ENCODE results near the gene MAP2K3.
"Not testable (repeated sequence)": the region's sequence is repeated elsewhere in the genome, so short reads cannot be mapped to it uniquely, and the experiment has no call there.

The MAP2K3 gene

DNA sequence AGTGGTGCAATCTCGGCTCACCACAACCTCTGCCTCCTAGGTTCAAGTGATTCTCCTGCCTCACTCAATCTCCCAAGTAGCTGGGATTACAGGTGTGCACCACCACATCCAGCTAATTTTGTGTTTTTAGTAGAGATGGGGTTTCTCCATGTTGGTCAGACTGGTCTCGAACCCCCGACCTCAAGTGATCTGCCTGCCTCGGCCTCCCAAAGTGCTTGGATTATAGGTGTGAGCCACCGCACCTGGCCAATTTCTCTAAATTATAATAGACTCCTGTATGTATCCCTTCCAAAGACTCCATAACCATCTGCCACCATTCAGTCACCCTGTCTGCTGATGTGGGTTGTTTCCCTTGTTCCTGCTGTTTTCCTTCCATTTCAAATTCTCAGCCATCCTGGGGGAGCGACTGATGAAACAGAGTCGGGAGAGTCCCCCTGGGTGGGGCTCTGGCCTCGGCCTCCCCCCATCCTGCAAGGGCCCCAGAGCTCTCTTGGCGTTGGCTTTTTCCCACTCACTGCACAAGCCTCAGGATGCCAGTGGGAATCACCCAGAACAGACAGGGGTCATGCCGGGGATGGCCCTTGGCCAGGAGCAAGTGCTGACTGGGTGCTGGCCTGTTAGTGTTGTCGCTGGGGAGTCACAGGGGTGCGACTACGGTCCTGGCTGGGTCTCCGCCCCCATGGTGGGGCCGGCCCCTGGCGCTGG lies 25.7 kb downstream of the MAP2K3 start:
- DNase-seq (ENCODE audit: low read depth, low spot score): not testable (repeated sequence)

DNA sequence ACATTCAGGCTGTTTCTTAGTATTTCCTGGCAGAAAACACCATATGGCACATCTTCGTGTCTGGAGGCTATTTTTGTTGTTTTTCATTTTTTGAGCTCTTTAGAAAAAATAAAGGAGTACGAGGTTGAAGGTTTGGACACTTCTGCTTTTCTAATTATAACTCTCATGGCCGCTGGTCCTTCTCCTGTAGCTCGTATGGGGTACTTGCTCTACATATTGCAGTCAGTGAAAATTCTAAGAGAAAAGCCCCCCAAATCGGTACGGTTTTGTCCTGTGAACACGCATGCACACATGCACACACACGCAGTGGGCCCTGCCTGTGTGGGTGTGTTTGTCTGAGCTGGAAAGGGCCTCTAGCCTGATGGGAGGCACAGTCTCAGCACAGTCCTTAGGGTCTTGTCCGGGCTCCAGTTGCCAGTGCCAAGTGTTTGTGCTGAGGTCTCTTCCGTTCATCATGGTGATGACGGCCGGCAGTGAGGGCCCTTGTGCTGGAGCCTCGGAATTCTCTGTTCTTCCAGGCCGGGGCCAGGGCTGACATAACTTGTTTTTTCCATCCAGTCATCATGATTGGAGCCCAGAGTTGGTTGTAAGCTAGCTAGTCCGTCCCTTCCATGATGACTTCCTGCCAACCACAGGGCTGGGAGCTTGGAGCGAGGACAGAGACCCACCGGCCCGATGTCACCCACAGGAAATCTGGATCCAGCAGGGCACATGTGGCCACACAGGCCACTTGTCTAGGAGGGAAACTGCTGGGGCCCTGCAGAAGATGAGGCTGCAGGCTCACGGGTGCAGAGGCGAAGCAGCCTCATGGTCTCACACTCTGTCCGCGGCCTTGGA lies 26.5 kb downstream of the MAP2K3 start:
- not testable (repeated sequence) for DNase-seq (ENCODE audit: low read depth, low spot score)

DNA sequence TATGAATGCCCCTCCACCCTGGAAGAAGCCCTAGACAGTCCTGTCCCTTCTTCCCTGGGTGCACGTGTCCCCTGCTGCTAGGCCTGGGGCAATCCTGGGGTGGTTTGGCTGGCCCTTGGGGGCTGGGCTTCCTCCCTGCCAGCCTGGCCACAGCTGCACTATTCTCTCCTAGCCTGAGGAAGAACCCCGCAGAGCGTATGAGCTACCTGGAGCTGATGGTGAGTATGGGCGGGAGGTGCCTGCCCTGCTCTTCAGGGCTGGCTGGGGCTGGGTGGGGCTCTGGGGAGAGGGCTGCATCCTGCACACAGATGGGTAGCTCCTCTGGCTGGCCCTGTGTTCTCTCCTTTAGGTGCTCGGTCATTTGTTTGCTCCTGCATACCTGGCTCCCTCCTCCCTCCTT lies 28.8 kb downstream of the MAP2K3 start:
- no peak for DNase-seq (ENCODE audit: low read depth, low spot score)

GRCh38 chr17:21313761-21314160 lies 29.2 kb downstream of the MAP2K3 start:
- DNase-seq (ENCODE audit: low read depth, low spot score): not testable (repeated sequence)

DNA sequence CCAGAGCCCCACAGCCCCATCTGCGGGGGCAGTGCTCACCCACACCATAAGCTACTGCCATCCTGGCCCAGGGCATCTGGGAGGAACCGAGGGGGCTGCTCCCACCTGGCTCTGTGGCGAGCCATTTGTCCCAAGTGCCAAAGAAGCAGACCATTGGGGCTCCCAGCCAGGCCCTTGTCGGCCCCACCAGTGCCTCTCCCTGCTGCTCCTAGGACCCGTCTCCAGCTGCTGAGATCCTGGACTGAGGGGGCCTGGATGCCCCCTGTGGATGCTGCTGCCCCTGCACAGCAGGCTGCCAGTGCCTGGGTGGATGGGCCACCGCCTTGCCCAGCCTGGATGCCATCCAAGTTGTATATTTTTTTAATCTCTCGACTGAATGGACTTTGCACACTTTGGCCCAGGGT lies 29.8 kb downstream of the MAP2K3 start:
- DNase-seq (ENCODE audit: low read depth, low spot score): not testable (repeated sequence)

- not testable (repeated sequence) for DNase-seq (ENCODE audit: low read depth, low spot score)
Observed at GRCh38 chr17:21314701-21315111, 30.2 kb downstream of the MAP2K3 start.

GRCh38 chr17:21315246-21316000 lies 30.9 kb downstream of the MAP2K3 start:
- DNase-seq (ENCODE audit: low read depth, low spot score): not testable (repeated sequence)

DNA sequence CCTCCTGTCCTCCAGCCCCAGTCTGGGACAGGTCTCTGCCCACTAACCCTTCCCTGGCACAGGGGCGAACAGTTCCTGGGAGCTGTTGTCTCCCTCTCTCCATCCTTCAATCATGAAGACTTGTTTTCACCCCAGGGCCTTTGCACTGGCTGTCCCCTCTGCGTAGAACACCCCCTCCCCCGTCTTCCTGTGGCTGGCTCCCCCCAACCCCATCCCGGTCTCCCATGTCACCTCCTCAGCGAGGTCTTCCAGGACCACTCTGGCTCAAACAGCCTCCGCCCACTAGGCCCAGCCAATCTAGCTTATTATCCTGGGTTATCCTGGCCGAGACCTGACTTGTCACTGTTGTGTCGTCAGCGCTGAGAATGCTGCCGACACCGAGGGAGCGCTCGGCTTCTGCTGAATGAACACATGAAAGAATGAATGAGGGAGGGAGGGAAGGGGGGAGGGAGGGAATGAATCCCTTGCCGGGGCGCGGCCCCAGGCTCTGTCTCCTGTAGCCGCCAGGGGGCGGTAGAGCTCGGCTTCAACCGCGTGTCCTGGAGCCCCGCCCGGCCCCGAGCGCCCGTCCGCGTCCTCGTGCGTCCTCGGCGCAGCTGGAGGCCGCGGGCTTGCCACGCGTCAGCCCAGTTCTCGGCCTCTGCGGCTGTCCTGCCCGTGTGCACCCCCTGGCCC lies 31.8 kb downstream of the MAP2K3 start:
- not testable (repeated sequence) for DNase-seq (ENCODE audit: low read depth, low spot score)

GRCh38 chr17:21316887-21317500 lies 32.5 kb downstream of the MAP2K3 start:
- DNase-seq (ENCODE audit: low read depth, low spot score): not testable (repeated sequence)

DNA sequence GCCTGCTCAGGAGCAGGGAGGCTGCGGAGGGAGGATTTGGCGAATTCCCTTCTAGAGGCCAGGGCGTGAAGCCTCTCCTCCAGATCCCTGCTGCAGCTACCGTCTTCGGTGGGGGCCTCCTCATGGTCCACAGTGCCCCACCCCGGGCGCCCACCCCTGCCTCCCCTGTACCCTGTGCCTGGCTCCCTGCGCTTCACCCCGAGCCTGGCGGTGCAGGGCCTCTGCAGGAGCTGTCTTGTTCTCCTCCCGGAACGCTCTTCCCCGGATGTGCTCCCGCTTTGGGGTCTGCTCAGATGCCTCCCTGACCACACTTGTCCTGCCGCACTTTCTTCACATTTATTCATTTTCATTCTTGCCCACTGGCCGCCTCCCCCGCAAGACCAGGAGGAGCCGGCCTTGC lies 33.3 kb downstream of the MAP2K3 start:
- DNase-seq (ENCODE audit: low read depth, low spot score): not testable (repeated sequence)

- DNase-seq (ENCODE audit: low read depth, low spot score): no peak
Observed at GRCh38 chr17:21318439-21318838, 33.9 kb downstream of the MAP2K3 start.

DNA sequence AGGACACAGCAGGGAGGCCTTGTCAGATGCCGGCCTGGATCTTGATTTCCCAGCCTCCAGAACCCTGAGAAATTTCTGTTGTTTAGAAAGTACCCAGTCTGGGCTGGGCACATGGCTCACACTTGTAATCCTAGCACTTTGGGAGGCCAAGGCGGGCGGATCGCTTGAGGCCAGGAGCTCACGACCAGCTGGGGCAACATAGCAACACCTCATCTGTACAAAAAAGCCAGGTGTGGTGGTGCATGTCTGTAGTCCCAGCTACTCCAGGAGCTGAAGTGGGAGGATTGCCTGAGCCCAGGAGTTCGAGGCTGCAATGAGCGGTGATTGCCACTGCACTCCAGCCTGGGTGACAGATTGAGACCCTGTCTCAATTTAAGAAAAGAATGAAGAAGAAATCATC lies 34.3 kb downstream of the MAP2K3 start:
- DNase-seq (ENCODE audit: low read depth, low spot score): not testable (repeated sequence)

- not testable (repeated sequence) for DNase-seq (ENCODE audit: low read depth, low spot score)
Observed at GRCh38 chr17:21319256-21319655, 34.7 kb downstream of the MAP2K3 start.

DNA sequence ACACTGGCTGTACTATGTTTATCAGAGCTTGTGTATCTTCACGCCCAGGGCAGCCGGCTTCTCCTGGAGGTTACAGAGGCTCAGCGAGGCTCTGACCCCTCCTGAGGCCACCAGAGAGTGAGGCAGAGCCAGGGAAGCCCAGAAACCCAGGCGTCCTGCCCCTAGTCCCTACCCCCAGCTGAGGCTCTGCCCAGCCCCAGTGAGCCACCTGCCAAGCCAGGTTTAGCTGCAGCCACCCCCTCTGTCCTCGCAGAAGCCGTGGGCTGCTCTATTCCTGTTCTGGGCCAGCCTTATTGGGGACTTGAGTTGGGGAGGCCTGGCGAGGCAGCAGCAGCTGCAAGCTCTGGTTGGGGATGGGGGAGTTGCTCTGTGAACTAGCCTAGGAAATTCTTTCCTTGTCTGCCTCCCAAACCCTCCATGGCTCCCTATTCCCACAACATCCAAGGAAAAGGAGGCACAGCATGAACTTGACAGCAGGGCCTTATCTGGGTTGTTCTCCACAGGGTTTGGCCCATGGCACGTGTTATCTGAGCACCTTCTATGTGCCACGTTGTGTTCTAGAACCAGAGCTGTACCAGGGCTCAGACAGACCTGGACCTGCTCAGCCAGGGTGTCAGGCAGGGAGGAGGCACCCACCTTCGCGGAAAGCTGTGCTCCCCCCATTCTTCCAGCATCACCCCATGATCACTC lies 35.3 kb downstream of the MAP2K3 start:
- DNase-seq (ENCODE audit: low read depth, low spot score): not testable (repeated sequence)

GRCh38 chr17:21320430-21320829 lies 35.9 kb downstream of the MAP2K3 start:
- not testable (repeated sequence) for DNase-seq (ENCODE audit: low read depth, low spot score)

- not testable (repeated sequence) for DNase-seq (ENCODE audit: low read depth, low spot score)
Observed at GRCh38 chr17:21321061-21321460, 36.5 kb downstream of the MAP2K3 start.

GRCh38 chr17:21321744-21322191 lies 37.3 kb downstream of the MAP2K3 start:
- DNase-seq (ENCODE audit: low read depth, low spot score): not testable (repeated sequence)

- DNase-seq (ENCODE audit: low read depth, low spot score): not testable (repeated sequence)
Observed at GRCh38 chr17:21323257-21324111, 39.0 kb downstream of the MAP2K3 start.

DNA sequence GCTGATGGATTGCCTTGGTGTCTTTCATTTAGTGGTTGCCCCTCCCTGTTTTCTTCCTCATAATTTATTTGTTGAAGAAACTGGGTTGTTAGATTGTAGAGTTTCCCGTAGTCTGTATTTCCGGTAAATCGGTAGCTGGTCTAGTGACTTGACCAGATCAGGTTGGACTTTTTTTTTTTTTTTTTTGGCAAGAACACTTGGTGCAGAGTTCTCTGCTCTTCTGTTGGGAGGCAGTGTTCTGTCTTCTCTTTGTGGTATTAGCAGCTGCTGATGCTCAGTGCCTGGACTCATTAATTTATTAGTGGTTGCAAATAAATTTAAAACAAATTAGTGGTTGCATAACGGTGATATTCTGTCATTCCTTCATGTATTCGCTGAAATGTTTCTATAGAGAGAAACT lies 40.2 kb downstream of the MAP2K3 start:
- DNase-seq (ENCODE audit: low read depth, low spot score): not testable (repeated sequence)
